ENCODE data around the gene XRCC4.
"Not testable (repeated sequence)": the region's sequence is repeated elsewhere in the genome, so short reads cannot be mapped to it uniquely, and the experiment has no call there.

The XRCC4 gene

DNA sequence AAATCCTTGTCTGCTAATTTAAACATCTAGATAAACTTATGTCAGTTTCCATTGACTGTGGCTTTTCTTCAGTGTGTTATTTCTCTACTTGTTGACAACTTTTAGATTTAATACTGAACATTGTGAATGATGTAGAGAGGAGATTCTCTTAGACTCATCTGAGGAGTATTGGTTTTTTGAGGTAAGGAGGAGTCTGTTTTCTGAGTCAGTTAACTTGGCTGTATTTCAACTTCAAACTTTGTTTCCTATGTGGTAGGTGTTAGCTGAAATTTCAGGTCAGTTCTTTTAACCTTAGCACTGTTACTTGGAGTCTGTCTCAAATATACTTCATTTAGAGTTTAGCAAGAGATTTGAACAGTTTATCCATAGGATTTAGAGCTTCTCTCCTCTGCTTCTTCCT, 67.9 kb downstream of the XRCC4 start:
- Histone ChIP-seq H3K9me3 (ENCODE audit: control insufficient read depth, low read length) (no peaks in the 10 kb centered on the region), H3K4me1 (ENCODE audit: control insufficient read depth, insufficient read depth, low read length) (no peaks in the 10 kb centered on the region), H3K27ac (ENCODE audit: insufficient read depth, low read depth, low read length, poor library complexity, severe bottlenecking) (no peak overlapping the region), H3K36me3 (ENCODE audit: control insufficient read depth, insufficient read depth, low read length) (no peaks in the 10 kb centered on the region), H3K4me3 (ENCODE audit: insufficient read depth, low read depth, low read length) (no peak overlapping the region), H3K27me3 (ENCODE audit: control insufficient read depth, insufficient read depth, low read length, poor library complexity, severe bottlenecking) (no peaks in the 10 kb centered on the region)

DNA sequence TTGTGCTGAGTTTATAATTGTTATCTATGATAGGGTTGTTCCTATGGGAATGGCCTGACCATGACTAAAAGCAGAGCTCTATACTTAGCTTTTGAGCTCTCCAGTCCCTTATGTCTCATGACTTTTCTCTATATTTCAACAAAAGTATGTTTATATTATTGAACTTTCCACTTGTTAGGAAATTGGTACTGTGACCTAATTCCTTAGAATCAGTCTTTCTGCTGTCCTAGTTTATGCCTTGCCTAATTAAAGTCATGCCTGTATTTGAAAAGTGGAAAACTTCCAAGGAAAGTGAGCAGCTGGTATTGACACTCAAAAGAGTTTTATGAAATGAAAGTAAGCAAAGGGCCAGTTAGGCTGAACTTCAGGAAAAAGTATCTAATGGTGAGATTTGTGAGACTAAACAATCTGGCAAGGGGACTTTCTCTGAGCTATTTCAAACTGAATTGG, 68.6 kb downstream of the XRCC4 start:
- Histone ChIP-seq H3K36me3 (ENCODE audit: control insufficient read depth, insufficient read depth, low read length) (no peaks in the 10 kb centered on the region), H3K9me3 (ENCODE audit: control insufficient read depth, low read length) (no peaks in the 10 kb centered on the region), H3K4me3 (ENCODE audit: insufficient read depth, low read depth, low read length) (no peak overlapping the region), H3K27me3 (ENCODE audit: control insufficient read depth, insufficient read depth, low read length, poor library complexity, severe bottlenecking) (no peaks in the 10 kb centered on the region), H3K4me1 (ENCODE audit: control insufficient read depth, insufficient read depth, low read length) (no peaks in the 10 kb centered on the region), H3K27ac (ENCODE audit: insufficient read depth, low read depth, low read length, poor library complexity, severe bottlenecking) (no peak overlapping the region)

DNA sequence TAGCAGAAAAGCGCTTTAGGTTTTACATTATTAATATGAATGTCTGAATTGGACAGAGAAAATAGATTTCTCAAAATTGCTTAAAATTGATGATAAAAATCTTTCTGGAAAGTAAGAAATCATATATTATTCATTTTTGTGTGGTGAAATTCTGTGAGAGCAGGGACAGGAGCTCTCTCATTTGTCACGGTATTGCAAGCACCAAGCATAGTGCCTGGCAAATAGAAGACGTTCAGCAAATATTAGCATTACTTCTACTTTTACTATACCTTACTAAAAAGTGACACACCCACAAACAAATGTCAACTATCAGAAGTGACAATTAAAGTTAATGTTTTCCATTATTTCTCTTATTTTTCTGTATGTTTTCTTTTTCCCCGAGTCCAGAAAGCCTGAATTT, 69.1 kb downstream of the XRCC4 start:
- no peaks in the 10 kb centered on the region for H3K36me3 ChIP-seq (ENCODE audit: control insufficient read depth, insufficient read depth, low read length)
- no peak overlapping the region for H3K27ac ChIP-seq (ENCODE audit: insufficient read depth, low read depth, low read length, poor library complexity, severe bottlenecking)
- H3K27me3 ChIP-seq (ENCODE audit: control insufficient read depth, insufficient read depth, low read length, poor library complexity, severe bottlenecking) = no peaks in the 10 kb centered on the region
- H3K4me3 ChIP-seq (ENCODE audit: insufficient read depth, low read depth, low read length) = no peak overlapping the region
- H3K4me1 ChIP-seq (ENCODE audit: control insufficient read depth, insufficient read depth, low read length) = no peaks in the 10 kb centered on the region
- no peaks in the 10 kb centered on the region for H3K9me3 ChIP-seq (ENCODE audit: control insufficient read depth, low read length)
- 92 to 97% methylated on average over 4 of the region's 4 CpGs for WGBS, 2 experiments

DNA sequence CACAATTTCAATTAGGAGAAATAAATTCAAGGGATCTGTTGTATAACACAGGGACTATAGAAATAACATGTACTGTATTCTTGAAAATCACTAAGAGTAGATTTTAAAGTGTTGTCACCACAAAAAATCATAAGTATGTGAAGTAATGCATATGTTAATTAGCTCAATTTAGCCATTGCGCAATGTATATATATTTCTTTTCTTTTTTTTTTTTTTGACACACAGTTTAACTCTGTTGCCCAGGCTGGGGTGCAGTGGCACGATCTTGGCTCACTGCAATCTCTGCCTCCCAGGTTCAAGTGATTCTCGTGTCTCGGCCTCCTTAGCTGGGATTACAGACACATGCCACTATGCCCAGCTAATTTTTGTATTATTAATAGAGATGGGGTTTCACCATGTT, 70.2 kb downstream of the XRCC4 start:
- no peak overlapping the region for H3K27ac ChIP-seq (ENCODE audit: insufficient read depth, low read depth, low read length, poor library complexity, severe bottlenecking)
- H3K9me3 ChIP-seq (ENCODE audit: control insufficient read depth, low read length) = no peaks in the 10 kb centered on the region
- 92 to 100% methylated on average over 4 of the region's 4 CpGs for WGBS, 2 experiments
- H3K4me3 ChIP-seq (ENCODE audit: insufficient read depth, low read depth, low read length) = no peak overlapping the region
- H3K27me3 ChIP-seq (ENCODE audit: control insufficient read depth, insufficient read depth, low read length, poor library complexity, severe bottlenecking) = no peaks in the 10 kb centered on the region
- no peaks in the 10 kb centered on the region for H3K4me1 ChIP-seq (ENCODE audit: control insufficient read depth, insufficient read depth, low read length)
- no peaks in the 10 kb centered on the region for H3K36me3 ChIP-seq (ENCODE audit: control insufficient read depth, insufficient read depth, low read length)

DNA sequence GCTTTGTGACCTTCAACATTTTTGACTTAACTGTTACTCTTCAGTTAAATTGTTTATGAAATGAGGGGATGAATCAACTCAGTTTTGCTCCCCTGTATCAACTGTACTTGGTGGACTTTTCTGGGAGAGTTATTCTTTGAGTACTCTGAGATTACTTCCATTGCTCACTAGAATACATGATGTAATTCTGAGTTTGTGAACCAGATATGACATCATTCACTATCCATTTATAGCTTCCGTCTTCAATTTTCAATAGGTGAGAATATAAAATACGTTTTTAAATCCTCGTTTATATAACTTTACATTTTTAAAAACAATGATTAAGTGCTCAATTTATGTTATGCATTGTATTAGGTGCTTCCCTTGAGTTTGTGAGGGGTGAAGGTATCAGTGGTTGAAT, 71.0 kb downstream of the XRCC4 start:
- no peaks in the 10 kb centered on the region for H3K27me3 ChIP-seq (ENCODE audit: control insufficient read depth, insufficient read depth, low read length, poor library complexity, severe bottlenecking)
- no peaks in the 10 kb centered on the region for H3K36me3 ChIP-seq (ENCODE audit: control insufficient read depth, insufficient read depth, low read length)
- H3K9me3 ChIP-seq (ENCODE audit: control insufficient read depth, low read length) = no peaks in the 10 kb centered on the region
- no peak overlapping the region for H3K4me3 ChIP-seq (ENCODE audit: insufficient read depth, low read depth, low read length)
- WGBS, 2 experiments = 100% methylated on average over 1 of the region's 3 CpGs; no CpG with 5 or more reads in 1 of the 2 experiments
- no peak overlapping the region for H3K27ac ChIP-seq (ENCODE audit: insufficient read depth, low read depth, low read length, poor library complexity, severe bottlenecking)
- no peaks in the 10 kb centered on the region for H3K4me1 ChIP-seq (ENCODE audit: control insufficient read depth, insufficient read depth, low read length)

DNA sequence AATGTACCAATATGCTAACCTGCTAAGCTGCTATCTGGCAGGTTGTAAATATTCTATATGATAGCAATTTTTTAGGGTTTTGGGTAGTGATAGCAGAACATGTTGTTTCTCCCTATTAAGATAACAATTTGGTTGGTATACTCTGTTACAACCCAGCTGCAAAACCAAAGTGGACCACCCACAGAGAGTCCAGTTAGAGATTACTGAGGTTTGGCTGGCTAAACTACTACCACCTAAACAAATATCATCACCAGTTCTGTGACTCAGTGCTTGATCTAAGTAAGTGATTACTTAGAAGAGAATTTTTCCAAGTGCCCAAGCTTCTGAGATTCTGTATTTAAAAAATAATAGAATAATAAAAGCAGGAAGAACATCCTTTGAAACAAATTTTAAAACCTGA, 72.3 kb downstream of the XRCC4 start:
- Histone ChIP-seq H3K4me3 (ENCODE audit: insufficient read depth, low read depth, low read length) (no peak overlapping the region), H3K27me3 (ENCODE audit: control insufficient read depth, insufficient read depth, low read length, poor library complexity, severe bottlenecking) (no peaks in the 10 kb centered on the region), H3K27ac (ENCODE audit: insufficient read depth, low read depth, low read length, poor library complexity, severe bottlenecking) (no peak overlapping the region), H3K36me3 (ENCODE audit: control insufficient read depth, insufficient read depth, low read length) (no peaks in the 10 kb centered on the region), H3K9me3 (ENCODE audit: control insufficient read depth, low read length) (no peaks in the 10 kb centered on the region), H3K4me1 (ENCODE audit: control insufficient read depth, insufficient read depth, low read length) (no peaks in the 10 kb centered on the region)

DNA sequence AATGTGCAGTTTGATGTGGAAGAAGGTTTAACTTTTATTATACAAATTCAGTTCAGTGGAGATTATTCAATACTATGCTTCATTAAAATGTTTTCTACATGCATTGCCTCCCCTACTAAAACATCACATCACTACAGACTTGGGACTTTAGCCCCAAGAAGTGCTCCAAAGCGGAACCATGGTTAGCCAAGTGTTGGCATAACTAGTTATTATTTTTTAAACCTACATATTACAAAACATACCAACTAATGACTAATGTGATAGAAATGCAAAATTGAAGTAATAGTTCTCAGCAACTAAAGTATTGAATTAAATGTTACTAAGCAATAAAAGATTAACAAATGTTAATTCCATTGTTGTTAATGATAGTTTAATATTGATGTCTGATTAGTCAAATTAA, 74.5 kb downstream of the XRCC4 start:
- H3K27me3 ChIP-seq (ENCODE audit: control insufficient read depth, insufficient read depth, low read length, poor library complexity, severe bottlenecking) = no peaks in the 10 kb centered on the region
- H3K36me3 ChIP-seq (ENCODE audit: control insufficient read depth, insufficient read depth, low read length) = no peaks in the 10 kb centered on the region
- H3K27ac ChIP-seq (ENCODE audit: insufficient read depth, low read depth, low read length, poor library complexity, severe bottlenecking) = no peak overlapping the region
- H3K4me1 ChIP-seq (ENCODE audit: control insufficient read depth, insufficient read depth, low read length) = no peaks in the 10 kb centered on the region
- H3K9me3 ChIP-seq (ENCODE audit: control insufficient read depth, low read length) = no peaks in the 10 kb centered on the region
- WGBS, 2 experiments = 100% methylated on average over 1 of the region's 1 CpG; no CpG with 5 or more reads in 1 of the 2 experiments
- H3K4me3 ChIP-seq (ENCODE audit: insufficient read depth, low read depth, low read length) = no peak overlapping the region

DNA sequence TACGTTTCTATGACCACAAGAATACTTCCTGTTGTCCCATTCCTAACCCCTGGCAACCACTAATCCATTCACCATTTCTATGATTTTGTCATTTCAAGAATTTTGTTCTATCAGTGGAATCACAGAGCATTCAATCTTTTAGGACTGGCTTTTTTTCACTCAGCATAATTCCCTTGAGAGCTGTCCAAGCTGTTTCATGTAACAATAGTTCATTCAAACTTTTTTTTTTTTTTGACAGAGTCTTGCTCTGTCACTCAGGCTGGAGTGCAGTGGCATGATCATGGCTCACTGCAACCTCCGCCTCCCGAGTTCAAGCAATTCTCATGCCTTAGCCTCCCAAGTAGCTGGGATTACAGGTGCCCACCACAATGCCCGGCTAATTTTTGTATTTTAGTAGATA, 75.6 kb downstream of the XRCC4 start:
- H3K27me3 ChIP-seq (ENCODE audit: control insufficient read depth, insufficient read depth, low read length, poor library complexity, severe bottlenecking); H3K4me3 ChIP-seq (ENCODE audit: insufficient read depth, low read depth, low read length); H3K36me3 ChIP-seq (ENCODE audit: control insufficient read depth, insufficient read depth, low read length); H3K9me3 ChIP-seq (ENCODE audit: control insufficient read depth, low read length); H3K4me1 ChIP-seq (ENCODE audit: control insufficient read depth, insufficient read depth, low read length); H3K27ac ChIP-seq (ENCODE audit: insufficient read depth, low read depth, low read length, poor library complexity, severe bottlenecking): not testable (repeated sequence)
- WGBS, 2 experiments = 91 to 93% methylated on average over 3 to 4 of the region's 4 CpGs

DNA sequence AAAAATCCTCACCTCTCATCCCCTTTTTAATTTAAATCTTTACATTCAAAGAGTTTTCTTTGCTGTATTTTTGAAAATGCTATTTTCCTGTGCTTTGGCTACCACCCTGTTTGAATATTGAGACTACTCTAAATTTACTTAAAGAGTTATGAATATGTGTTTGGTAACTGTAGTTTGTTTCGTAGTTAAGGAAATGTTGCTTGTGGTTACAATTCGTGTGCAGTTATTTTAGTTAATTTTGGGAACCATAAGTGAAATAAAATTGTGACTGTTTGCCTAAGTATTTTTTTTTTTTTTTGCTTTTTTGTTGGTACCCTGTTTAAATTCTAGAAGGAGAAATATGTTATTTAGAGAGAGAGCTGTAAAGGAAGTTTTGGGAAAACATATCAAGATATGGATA, 78.7 kb downstream of the XRCC4 start:
- Histone ChIP-seq H3K27ac (ENCODE audit: insufficient read depth, low read depth, low read length, poor library complexity, severe bottlenecking) (no peak overlapping the region), H3K4me3 (ENCODE audit: insufficient read depth, low read depth, low read length) (no peak overlapping the region), H3K36me3 (ENCODE audit: control insufficient read depth, insufficient read depth, low read length) (no peaks in the 10 kb centered on the region), H3K4me1 (ENCODE audit: control insufficient read depth, insufficient read depth, low read length) (no peaks in the 10 kb centered on the region), H3K9me3 (ENCODE audit: control insufficient read depth, low read length) (no peaks in the 10 kb centered on the region), H3K27me3 (ENCODE audit: control insufficient read depth, insufficient read depth, low read length, poor library complexity, severe bottlenecking) (no peaks in the 10 kb centered on the region)
- 95 to 98% methylated on average over 2 of the region's 2 CpGs for WGBS, 2 experiments

DNA sequence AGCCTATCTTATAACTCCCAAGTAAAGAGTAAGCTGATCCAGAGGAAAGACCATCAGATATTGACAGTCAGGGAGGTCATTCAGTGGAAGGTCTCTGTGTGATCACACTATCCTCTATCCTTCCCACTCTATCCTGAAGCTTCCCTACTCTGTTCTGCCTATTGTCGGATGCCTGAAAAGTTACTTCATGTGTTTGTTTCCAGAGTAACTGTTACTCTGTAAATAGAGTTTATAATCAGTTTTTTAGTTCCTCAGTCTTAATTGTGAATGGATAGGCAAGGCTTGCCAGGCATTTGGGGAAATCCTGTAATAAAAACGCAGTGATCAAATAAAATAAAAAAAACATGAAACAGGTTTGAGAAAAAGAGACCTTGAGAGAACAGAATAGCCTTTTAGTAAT, 79.8 kb downstream of the XRCC4 start:
- Histone ChIP-seq H3K4me1 (ENCODE audit: control insufficient read depth, insufficient read depth, low read length) (no peaks in the 10 kb centered on the region), H3K4me3 (ENCODE audit: insufficient read depth, low read depth, low read length) (no peak overlapping the region), H3K36me3 (ENCODE audit: control insufficient read depth, insufficient read depth, low read length) (no peaks in the 10 kb centered on the region), H3K9me3 (ENCODE audit: control insufficient read depth, low read length) (no peaks in the 10 kb centered on the region), H3K27me3 (ENCODE audit: control insufficient read depth, insufficient read depth, low read length, poor library complexity, severe bottlenecking) (no peaks in the 10 kb centered on the region), H3K27ac (ENCODE audit: insufficient read depth, low read depth, low read length, poor library complexity, severe bottlenecking) (no peak overlapping the region)
- WGBS, 2 experiments = 94 to 100% methylated on average over 1 to 2 of the region's 2 CpGs

DNA sequence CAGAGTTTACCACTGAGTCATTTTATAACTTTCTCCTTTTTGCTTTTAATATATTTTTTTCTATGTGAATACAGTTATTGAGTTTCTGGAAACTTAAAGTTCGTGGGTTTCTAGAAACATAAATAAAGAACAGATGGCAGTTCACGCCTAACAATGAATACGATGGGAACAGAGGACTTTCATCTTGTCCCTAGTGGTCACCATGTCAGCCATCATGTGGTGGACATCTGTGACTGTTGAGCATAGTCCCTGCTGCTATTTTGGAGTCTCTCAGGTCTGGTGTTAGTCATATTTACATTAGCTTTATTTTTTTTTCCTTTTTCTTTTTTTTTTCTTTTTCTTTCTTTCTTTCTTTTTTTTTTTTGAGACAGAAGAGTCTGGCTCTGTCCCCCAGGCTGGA, 85.3 kb downstream of the XRCC4 start:
- H3K4me1 ChIP-seq (ENCODE audit: control insufficient read depth, insufficient read depth, low read length) = no peaks in the 10 kb centered on the region
- no peak overlapping the region for H3K4me3 ChIP-seq (ENCODE audit: insufficient read depth, low read depth, low read length)
- H3K9me3 ChIP-seq (ENCODE audit: control insufficient read depth, low read length) = no peaks in the 10 kb centered on the region
- no peaks in the 10 kb centered on the region for H3K36me3 ChIP-seq (ENCODE audit: control insufficient read depth, insufficient read depth, low read length)
- H3K27ac ChIP-seq (ENCODE audit: insufficient read depth, low read depth, low read length, poor library complexity, severe bottlenecking) = no peak overlapping the region
- no peaks in the 10 kb centered on the region for H3K27me3 ChIP-seq (ENCODE audit: control insufficient read depth, insufficient read depth, low read length, poor library complexity, severe bottlenecking)
- 64 to 65% methylated on average over 3 of the region's 3 CpGs for WGBS, 2 experiments

Measured in ectodermal cell (in vitro differentiated cells).